GM19238 (cell line): Measurements from ENCODE around the gene KLF15.

ENCODE experiments used
- DNase-seq: peaks from one replicate; pipeline ENCODE4 v3.0.0; 2011; ENCODE audit warnings: low spot score; ENCODE audit not compliant: insufficient read length

The KLF15 gene

DNA sequence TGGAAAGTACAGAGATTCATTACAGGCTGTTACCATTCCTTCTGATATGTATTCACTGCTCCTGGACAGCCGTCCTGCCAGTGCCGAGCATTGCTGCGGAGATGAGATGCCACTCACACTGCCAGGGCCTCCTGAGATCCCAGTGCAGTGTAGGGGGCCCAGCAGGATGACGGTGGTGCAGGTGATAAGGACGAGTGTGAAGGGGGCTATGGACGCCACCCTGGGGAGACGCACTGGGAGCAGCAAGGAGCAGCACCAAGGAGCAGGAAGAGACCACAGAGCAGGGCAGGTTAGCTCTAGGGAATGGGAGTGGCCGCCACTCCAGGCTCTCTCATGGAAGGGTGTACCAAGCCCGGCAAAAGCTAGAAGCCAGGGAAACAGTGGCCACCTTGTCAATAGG, 4.0 kb upstream of the KLF15 start:
- no peak for DNase-seq

DNA sequence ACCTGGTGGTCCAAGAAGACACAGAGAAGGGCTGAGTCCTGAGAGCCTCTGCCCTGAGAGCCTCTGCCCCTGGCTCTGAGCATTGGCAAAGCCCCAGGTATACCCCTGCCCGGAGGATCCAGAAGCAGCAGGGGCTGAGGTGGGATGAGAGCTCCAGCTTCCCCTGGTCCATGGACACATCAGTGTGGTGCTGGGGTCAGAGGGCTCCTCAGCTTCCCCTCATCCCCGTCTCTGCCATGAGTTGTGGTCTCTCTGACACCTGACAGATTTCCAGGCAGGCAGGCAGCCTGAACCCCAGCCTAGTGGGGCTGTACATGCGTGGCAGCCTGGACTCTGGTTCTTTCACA, 3.5 kb upstream of the KLF15 start:
- no peak for DNase-seq

DNA sequence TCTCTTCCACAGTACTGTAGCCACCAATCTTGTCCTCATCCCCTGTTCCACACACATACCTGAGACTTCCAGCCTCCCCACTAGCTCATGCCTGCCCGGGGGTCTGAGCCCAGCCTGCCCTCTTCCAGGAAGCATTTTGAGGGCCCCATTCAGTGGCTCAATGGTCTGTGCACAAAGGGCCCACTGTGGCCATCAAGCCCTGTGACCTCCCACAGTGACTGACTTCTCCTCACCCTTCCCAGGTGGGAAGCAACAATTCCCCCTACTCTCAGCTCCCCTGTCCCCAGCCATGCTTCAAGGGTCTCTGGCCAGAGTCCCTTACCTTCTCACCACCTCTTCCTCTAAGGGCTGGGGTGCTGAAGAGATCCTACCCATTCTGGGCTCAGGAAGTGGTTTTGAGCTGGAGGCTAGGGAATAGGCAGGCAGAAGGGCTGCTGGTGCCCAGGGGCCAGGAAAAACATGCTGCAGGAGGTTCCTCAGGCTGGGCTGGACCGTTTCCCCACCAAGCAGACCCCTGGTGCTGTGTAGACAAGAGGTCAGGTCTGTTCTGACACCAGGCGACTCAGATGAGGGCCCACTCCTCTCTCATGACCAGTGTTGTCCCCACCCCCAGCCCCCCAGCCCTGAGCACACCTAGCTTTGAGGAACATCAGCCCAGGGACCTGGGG, 3.0 kb upstream of the KLF15 start:
- no peak for DNase-seq

DNA sequence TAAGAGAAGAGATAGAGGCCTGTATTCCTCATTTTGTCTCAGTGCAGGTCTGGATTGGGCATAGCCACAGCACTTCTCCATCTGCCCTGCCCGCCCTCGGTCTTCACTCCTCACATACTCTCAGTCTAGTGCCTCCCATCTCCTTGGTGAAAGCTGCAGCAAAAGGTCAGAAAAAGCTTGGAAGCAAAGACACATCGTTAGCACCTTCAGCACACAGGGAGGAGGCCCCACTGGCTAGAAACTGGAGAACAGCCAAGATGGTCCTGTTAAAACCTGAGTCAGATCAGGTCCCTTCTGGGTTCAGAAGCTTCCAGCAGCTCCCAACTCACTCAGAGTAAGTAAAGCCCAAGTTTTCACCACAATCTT, 1.6 kb upstream of the KLF15 start:
- DNase-seq: no peak

DNA sequence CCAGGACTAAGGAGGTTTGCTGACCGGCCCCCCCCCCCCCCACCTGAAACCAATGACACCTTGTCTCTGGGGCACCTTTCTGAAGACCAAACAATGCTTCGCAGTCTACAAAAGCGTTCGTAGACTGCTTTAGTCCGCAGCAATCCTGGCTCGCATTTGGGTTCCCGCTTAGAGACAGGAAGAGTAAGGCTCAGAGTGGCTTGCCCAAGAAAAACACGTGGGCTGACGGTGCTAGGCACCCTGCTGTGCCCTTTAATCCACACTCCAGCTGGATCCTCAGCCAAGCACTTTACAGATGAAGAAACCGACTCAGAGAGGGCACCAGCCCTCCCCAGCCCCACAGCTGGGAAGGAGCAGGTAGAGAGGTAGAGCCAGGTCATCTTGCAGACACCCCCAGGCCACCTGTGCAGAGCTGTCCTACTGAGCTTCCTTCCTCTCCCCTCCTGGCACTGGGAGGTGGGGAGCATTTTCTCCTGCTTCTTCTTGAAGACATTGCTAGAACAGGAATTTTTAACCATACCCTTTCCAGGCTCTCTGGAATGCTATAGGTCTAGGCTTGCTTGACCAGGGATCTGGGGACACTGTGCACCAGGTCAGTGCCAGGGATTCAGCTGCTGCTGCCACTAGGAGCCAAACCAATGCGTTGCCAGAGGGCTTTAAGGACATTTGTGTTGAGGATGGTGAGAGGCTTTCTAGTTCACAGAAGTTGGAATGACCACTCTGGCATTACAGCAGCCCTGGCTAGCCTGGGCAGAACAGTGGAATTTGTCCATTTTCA, 1.0 kb upstream of the KLF15 start:
- no peak for DNase-seq

DNA sequence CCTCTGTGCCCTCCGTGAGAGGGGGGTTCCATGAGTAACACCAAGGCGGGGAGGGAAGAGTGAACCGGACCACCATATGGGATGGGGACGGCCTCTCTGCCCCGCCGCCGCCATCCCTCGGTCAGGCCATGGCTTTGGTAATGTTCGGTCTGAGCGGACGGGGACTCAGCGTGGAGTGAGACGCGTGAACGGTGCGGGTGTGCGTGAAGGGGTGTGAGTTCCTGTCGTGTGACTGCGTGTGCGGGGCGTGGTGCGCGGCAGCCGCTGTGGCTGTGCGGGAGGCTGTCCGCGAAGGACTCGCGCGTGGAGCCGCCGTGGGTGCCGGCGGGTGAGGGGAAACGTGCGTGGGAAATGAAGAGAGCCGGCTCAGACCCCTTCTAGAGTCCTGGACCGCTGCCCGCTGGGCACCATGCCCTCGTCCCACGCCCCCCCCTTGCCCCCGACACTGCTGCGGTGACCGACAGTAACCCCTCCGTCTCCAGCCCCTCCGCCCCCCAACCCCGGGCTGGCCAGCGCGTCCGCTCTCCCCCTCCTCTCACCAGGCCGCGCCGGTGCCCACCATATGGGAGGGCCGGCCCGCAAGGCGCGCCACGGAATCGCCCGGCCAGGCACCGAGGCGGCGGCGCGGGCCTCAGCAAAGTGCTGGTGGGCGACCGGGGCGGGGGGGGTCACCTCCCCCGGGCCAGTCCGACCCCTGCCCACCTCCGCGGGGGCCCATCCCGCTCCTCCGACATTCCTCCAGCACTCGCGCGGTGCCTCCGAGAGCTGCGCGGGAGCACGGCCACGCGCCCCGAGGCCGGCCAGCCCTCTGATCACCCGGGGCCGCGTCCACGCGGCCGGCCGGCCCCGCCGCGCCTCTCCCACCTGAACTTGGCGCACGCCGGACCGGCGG, 589 bp downstream of the KLF15 start:
- DNase-seq: no peak

DNA sequence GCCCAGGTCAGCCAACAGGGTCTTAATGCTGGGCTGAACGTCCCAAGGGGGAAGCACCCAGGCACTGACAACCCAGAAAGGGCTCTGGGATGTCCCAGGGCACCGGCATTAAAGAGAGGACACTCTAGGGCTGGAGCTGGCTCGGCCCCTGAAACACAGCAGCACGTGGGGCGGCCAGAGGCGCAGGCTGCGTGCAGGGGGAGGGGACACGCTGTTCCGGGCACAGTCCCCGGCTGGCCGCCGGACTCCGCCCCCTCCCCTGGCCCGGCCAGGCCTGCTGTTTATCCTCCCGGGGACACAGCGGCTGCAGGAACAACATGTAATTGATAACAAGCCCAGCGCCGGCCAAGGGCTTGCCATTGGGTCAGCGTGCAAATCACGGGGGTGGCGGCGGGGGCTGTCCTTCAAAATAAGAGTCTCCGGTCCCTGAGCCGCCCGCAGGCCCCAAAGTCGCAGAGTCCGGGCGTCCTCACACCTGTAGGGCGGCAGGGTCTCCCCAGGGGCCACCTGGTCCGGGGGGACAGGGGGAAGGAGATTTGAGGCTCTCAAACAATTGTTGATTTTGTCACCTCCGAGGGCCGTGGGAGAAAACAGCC, 1.3 kb downstream of the KLF15 start:
- DNase-seq: no peak

DNA sequence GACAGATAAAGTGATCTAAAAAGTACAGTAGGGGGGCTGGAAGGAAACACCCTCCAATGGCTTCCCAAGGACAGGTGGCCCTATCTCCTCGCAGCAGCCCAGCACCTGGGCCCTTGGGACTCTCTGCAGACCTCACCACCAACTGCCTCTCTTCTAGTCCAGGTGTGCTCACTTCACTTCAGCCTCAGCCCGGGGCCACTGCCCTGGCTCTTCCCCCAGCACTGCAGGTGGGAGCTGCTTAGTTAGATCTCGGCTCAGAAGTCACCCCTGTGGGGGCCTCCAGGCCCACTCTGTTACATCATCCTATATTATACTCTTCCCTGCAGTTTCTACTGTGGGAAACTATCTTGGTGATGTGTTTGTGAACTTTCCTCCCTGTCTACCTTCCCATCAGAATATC, 2.0 kb downstream of the KLF15 start:
- no peak for DNase-seq

DNA sequence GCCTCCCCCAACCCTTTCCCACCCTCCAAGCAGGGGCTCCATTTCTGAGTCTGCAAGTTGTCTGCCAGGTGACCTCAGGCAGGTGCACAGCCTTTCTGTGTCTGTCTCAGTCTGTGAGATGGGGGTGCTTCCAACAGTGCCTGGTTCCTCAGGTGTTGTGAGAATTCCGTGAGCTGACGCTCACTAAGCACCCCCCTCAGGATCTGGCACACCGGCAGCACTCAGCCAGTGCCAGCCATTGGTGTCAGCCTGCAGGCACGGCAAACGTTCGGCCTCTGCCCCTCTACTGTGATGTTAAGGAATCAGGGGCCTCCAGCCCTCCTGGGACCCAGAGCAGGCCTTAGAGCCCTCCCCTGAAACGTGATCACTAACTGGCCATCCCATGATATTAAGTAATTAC, 2.4 kb downstream of the KLF15 start:
- DNase-seq: no peak

DNA sequence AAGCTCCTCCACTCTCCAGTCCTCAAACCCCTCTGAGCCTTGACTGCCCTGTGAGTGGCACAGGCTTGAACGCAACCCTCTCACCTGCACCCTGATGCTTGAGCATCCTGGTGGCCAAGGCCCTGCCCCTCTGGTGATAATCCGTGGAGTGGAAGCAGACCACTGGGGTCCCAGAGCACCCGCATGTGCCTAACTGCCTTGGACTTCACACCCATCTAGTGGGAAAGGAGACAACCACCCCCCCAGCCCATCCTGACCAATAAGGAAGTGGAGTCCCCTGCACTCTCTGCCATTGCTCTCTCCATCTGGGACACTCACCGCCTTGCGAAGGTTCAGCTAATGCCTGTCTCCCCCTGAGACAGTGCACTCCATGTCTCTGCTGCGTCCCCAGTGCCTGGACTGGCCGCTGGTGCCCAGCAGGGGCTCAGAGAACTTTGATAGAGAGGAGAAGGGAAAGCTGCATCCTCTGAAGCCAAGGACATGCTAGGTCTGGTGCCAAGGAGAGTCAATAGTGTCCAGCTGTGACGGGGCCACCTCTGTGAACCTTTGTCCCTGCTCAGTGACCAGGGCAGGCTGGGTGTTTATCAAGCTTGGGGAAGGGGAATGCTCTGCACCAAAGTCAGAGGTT, 3.4 kb downstream of the KLF15 start:
- no peak for DNase-seq

DNA sequence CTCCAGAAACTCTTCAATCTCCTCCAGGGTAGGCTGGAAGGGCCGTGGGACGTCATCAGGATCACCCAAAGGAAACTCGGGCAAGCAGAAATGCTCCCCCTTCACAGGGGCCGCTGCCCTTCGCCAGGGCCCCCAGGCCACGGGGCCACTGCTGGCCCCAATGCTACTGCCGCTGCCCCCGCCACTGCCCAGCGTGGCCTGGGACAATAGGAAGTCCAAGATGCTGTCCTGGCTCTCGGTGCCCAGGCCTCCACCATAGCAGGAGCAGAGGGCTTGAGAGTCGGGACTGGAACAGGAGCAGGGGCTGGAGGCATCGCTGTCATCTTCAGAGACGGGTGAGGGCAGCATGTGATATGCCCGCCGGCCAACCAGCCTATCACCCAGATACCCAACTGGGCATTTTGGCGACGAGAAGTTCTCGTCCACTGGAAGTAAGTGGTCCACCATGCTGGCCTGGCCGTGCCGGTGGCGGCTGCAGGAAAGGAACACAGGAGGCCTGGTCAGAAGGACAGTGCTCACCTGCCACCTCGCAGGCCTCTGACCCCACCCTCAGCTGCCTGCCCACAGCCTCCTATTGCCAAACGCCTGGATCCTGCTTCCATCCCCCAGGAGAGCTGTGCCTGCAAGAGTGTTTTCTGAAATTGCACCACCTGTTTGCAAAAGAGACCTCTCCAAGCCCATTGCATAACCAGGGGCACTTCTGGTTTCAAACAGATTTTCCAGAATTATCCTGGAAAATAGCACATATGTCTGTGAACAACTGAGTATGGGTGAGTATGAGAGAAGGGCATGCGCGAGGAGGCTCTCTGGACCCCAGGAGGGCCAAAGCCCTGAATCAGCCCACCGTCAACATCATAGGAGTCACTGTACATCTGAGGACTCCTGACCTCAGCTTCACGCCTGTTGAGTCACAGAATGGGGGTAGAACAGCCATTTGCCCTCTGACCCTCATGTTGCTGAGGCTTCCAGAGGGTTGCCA, 4.4 kb downstream of the KLF15 start:
- DNase-seq: no peak

DNA sequence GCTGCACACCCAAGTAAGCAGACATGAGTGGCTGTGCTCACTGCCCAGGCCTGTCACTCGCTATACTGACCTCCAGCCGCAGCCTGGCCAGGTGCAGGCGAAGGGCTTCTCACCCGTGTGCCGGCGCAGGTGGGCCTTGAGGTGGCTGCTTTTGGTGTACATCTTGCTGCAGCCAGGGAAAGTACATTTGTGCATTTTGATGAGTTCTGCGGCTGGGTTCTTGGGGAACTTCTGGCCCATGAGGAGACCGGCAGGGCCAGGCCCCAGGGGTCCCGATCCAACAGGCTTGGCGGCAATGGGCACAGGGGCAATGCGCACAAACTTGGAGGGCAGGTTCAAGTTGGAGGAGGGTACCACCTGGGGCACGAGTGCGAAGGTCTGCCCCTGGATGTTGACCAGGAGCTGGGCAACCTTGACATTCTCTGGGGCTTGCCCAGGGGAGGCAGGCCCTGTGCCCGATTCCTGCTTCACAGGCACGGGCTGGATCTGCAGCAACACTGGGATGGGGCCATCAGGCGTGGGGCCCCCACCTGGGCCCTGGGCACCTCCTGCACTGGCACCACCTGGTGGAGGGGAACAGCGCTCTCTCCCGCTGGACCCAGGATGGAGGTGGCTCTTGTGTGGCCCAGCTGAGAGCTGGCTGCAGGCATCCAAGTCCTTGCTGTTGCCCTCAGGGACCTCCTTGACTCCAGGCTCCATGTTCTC, 5.3 kb downstream of the KLF15 start:
- DNase-seq: no peak

DNA sequence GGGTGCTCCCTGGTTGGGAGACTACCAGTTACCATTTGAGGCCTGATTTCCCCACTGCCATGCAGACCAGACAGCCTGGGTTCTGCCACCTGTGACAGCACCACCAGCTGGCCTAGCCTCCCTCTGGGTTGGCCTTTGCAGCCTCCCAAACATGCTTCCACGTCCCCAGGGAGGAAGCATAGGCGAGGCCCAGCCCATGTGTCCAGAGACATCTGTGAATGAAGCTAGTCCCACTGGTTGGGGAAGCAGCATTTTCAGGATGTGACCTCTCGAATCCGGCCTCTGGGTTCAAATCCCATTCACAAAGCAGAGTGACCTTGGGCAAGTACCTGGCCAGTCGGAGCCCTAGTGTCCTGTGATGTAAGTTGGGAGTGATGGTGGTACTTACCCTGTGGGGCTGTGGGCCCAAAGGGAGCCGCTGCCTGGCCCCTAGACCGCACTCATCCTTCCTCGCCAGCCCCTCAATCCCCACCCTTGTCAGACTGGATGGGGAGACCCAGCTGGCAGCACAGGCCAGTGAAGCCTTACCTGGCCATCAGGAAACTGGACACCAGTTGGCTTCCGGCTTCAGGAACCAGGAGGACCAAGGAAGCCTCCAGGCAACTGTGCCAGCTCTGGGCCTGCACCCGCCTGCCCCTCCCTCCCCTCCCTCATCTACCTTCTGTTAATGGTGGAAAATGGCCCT, 6.0 kb downstream of the KLF15 start:
- DNase-seq: no peak

DNA sequence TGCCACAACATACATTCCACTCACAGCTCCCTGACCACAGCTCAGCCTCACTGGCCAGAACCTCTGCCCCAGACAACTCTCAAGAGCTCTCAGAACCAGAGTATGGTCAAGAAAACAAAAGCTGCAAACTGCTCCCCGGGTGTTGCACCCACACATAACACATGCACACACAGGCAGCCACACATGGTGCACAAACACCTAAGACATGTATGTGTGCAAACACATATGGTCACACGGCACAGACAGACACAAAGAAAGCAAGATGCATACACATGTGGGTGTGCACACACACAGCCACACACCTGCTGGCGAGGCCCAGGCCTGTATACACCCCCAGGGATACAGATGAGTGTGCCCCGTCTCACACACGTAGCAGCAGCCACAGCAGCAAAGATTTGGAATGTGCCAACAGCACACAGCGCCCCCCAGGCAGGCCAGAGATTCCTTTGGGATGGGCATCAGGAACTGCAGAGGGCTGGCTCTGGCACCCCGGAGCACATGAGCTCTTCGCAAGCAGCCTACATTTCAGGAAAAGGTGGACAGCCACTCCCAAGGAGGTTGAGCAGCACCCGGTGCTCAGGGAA, 6.6 kb downstream of the KLF15 start:
- DNase-seq: no peak

DNA sequence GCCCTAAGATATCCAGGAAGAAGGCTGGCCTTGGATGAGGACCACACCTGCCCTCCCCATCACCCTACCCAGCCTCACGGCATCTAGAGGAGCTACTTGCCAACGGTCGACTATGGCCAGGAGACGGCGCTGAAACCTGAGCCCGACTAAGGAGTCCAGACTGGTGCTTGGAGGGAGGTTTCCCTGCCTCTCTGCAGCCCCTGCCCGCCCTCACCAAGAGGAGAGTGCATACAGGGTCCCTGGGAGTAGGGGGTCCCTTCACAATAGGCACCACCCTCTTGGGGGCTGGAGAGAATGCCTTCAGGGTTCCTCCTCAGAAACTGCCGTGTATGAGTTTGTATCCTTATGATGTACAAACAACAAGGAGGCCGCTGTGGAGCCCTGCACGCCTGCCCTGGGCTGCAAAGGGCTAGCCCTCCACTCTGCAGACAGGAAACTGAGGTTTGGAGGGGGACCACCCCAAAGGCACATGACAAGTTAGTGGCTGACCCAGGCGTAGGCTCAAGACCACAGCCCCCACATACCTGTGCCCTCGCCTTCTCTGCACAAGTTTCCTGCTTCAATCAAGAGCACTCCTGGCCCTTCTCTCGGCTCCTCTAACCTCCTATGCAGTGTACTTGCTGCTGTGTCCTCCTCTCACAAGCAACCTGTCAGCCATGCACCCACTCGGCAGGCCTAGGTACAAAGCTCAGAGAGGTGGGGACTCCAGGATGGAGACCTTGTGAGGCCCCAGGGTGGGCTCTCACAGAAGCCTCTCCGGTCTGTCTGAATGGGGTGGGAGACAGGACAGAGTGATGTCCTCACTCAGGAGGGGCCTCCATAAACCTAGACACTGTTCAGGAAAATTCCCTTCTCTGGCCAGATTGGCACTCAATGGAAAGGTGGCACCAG, 7.4 kb downstream of the KLF15 start:
- no peak for DNase-seq

DNA sequence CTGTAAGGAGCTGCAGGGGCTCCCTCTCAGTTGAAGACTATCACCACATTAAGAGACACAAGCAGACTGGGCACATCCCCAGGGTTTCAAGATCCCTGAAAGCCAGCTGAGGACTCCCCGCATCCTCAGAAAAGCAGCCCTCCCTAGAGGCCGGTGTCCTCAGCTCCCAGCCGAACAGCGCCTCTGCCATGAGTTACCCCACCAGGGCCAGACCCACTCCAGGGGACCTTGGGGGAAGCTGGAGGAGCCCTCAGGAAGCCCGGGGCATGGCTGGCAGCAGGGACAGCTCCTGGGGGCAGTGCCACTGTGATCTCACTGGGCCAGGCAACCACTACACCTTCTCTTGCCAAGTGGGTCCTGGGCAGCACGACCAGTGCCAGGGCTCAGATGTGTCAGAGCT, 8.1 kb downstream of the KLF15 start:
- no peak for DNase-seq

DNA sequence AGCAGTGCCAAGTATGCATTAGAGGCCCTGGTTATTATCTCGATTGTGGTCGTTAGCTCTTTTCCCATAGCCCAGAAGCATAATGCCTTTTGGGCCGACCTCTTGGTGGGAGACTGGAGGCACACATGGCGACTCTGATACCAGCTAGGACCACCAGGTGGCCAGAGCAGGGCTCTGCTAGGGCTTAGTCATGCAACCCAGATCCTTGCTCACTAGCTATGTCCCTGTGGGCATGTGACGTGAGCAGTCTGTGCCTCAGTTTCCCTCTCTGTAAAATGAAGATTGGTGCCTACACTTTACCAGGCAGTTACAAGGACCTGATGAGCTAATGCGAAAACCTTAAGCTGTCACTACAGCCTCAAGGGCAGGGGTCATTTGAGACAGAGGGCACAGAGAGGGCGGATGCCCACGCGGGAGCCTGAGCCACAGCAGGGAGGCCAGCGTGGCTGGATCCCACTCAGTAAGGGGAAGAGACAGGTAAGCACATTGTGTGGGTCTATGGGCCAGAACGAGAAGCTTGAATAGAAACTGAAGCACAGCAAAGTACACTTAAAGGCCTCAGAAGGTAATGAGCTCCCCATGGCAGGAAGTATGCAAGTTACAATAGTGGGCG, 8.8 kb downstream of the KLF15 start:
- no peak for DNase-seq
